Testis (tissue), 3 donors: ENCODE measurements around the gene KIF3B. TPM values are rescaled to one million over a fixed set of nuclear protein-coding genes. Genes with fewer than 3 reads are reported as not detected.
A peak's percentile ranks its signal among the peaks of the same experiment; 100 is the strongest.

Experiments
- DNase-seq: peaks from one replicate; pipeline ENCODE4 v3.0.0-alpha.2; 2019
- H3K27ac ChIP-seq, 2 donors: fragments of 200-600 bp; sonication (generic); one replicate each; pipeline ENCODE4 v1.5.1; 2019
- H3K27me3 ChIP-seq: fragments of 200-600 bp; sonication (generic); one replicate; pipeline ENCODE4 v1.5.1; 2019
- H3K36me3 ChIP-seq: fragments of 200-600 bp; sonication (generic); one replicate; pipeline ENCODE4 v1.5.1; 2017; ENCODE audit warnings: low read depth; ENCODE audit errors: missing control alignments
- H3K4me1 ChIP-seq: fragments of 200-600 bp; sonication (generic); one replicate; pipeline ENCODE4 v1.5.1; 2019
- H3K4me3 ChIP-seq, 2 donors: fragments of 200-600 bp; sonication (generic); one replicate each; pipeline ENCODE4 v1.5.1; 2017 to 2019
- H3K9me3 ChIP-seq: fragments of 200-600 bp; sonication (generic); one replicate; pipeline ENCODE4 v1.5.1; 2017
- CTCF ChIP-seq, 3 experiments: fragments of 450-650 bp in 2 of 3; fragments of 200-600 bp in 1 of 3; sonication (generic) in 1 of 3; IDR thresholded peaks; one replicate each; pipeline ENCODE4 v1.5.1; 2016 to 2019; ENCODE audit warnings: antibody characterized with exemption in 3 of 3, mild to moderate bottlenecking in 2 of 3, moderate library complexity in 1 of 3
- POLR2A ChIP-seq: fragments of 450-650 bp; IDR thresholded peaks from one replicate; pipeline ENCODE4 v1.6.1; 2017; ENCODE audit warnings: antibody characterized with exemption, mild to moderate bottlenecking, moderate library complexity
- WGBS, 2 donors: methylation state at CpG; one replicate each; pipeline ENCODE4 v1.1.5; 2018; 5-methylcytosine and 5-hydroxymethylcytosine counted together
- intact Hi-C: fragments of 100-400 bp; cut with DNase I; formaldehyde crosslinking; loops from one replicate; pipeline ENCODE4 v1.15.1; 2023; ENCODE audit warnings: low total_unique reads
- polyA plus RNA-seq: library from polyadenylated mRNA; stranded (reverse); fragments of 350-450 nt; fragmentation: Illumina TruSeq; extraction: RNeasy Lipid Tissue Mini Kit (QIAGEN cat#74804); gene quantifications from one replicate; pipeline ENCODE4 v1.2.3, GENCODE V29; 2014; ENCODE audit warnings: low read depth, low replicate concordance; ENCODE audit not compliant: insufficient read depth
- total RNA-seq, 2 donors: library from RNA; depleted of rRNA; stranded (reverse); fragments of >200 nt; gene quantifications; one replicate each; pipeline ENCODE4 v1.2.3, GENCODE V29; 2016

Gene KIF3B
- total and polyA plus RNA-seq, 3 donors from 2014 or later = 33.1 to 55.6 (median 41.2) TPM

GRCh38 chr20:32330555-32330897 is 53.1 kb downstream of the KIF3B start:
- TF ChIP-seq CTCF (IDR thresholded peaks at IDR 0.05) = no peak
- no peak for TF ChIP-seq POLR2A
- intact Hi-C loops = loop anchor here (10.0 kb wide), 1 partner anchor 144 kb away; no protein-coding TSS in a partner anchor

GRCh38 chr20:32332614-32333013 is 55.2 kb downstream of the KIF3B start:
- WGBS, 2 donors = 87 to 91% methylated on average over 3 of the region's 3 CpGs
- intact Hi-C loops = loop anchor here (10.0 kb wide), 1 partner anchor 142 kb away; no protein-coding TSS in a partner anchor
- H3K27ac ChIP-seq = no peak overlapping the region
- no peak for DNase-seq
- no peaks in the 10 kb centered on the region for H3K36me3 ChIP-seq
- H3K4me1 ChIP-seq = no peaks in the 10 kb centered on the region
- no peak overlapping the region for H3K4me3 ChIP-seq
- no peaks in the 10 kb centered on the region for H3K9me3 ChIP-seq
- TF ChIP-seq POLR2A (no peak), CTCF (IDR thresholded peaks at IDR 0.05) (no peak)
- H3K27me3 ChIP-seq = no peaks in the 10 kb centered on the region

More at GRCh38 chr20:32330555-32330897, 53.1 kb downstream of the KIF3B start:
- H3K9me3 ChIP-seq = no peaks in the 10 kb centered on the region
- H3K36me3 ChIP-seq = no peaks in the 10 kb centered on the region
- H3K4me3 ChIP-seq = no peak overlapping the region
- WGBS, 2 donors = 91 to 96% methylated on average over 1 of the region's 1 CpG
- H3K27me3 ChIP-seq = no peaks in the 10 kb centered on the region
- no peaks in the 10 kb centered on the region for H3K4me1 ChIP-seq
- DNase-seq = no peak
- no peak overlapping the region for H3K27ac ChIP-seq

- no peaks in the 10 kb centered on the region for H3K36me3 ChIP-seq
- no peak for DNase-seq
- no peak overlapping the region for H3K27ac ChIP-seq
- WGBS, 2 donors = 80 to 90% methylated on average over 9 to 12 of the region's 12 CpGs
- no peak overlapping the region for H3K4me3 ChIP-seq
- intact Hi-C loops = loop anchor here (10.0 kb wide), 1 partner anchor 141 kb away; no protein-coding TSS in a partner anchor
- no peaks in the 10 kb centered on the region for H3K4me1 ChIP-seq
- no peaks in the 10 kb centered on the region for H3K27me3 ChIP-seq
- H3K9me3 ChIP-seq = no peaks in the 10 kb centered on the region
- TF ChIP-seq POLR2A (no peak), CTCF (IDR thresholded peaks at IDR 0.05) (no peak)
Measured at GRCh38 chr20:32333181-32333987, 55.9 kb downstream of the KIF3B start.

GRCh38 chr20:32333988-32334885 is 56.8 kb downstream of the KIF3B start:
- Histone ChIP-seq H3K9me3 (no peaks in the 10 kb centered on the region), H3K27ac (no peak overlapping the region), H3K4me1 (no peaks in the 10 kb centered on the region), H3K27me3 (no peaks in the 10 kb centered on the region), H3K4me3 (no peak overlapping the region), H3K36me3 (no peaks in the 10 kb centered on the region)
- intact Hi-C loops = loop anchor here (10.0 kb wide), 1 partner anchor 141 kb away; no protein-coding TSS in a partner anchor
- 57 to 71% methylated on average over 11 to 13 of the region's 13 CpGs for WGBS, 2 donors
- TF ChIP-seq POLR2A (no peak), CTCF (IDR thresholded peaks at IDR 0.05) (no peak)
- peak; percentile 76 for DNase-seq
